ENCODE results near the gene DENND1A. TPM values are rescaled to one million over a fixed set of nuclear protein-coding genes. Genes with fewer than 3 reads are reported as not detected.

Gene DENND1A
- total and polyA plus RNA-seq, 2 of the 13 experiments (the other 11 are each of a cell fraction or from before 2014, with no cell fraction given): 14.8 to 30.1 TPM

DNA sequence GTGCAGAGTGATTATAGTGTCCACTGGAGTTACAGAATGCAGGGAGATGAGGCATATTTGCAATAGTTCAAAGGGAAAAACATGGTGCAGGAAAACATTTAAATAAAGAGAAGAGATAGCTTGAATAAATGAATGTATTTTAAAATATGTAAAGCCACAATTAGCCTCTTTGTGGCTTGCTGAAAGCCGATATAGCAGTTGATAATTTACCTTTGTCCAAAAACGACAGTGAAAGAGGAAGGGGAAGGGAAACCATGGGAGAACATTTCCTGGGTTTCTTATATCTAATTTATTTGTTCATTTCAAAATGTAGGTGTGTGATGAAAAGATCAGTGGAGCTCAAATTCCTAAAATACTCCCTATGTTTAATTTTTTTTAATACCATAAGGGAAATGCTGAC is 156.1 kb downstream of the DENND1A start:
- CTCF ChIA-PET (ENCODE audit: low intra/inter-chr PET ratio, low total read pairs): no interaction called here
- peaks cover 0 to 1% of the 10 kb centered on the region in 2 experiments; a peak in 2 of 5 replicates for H3K36me3 ChIP-seq (replicated peaks in 1 of 2; ENCODE audit: control insufficient read depth in 1 of 2, insufficient read depth in 2 of 2, low read length in 2 of 2)
- no peak for FAIRE-seq

More for the DNA sequence above, 156.1 kb downstream of the DENND1A start:
- Histone ChIP-seq H3K27me3 (ENCODE audit: control insufficient read depth in 1 of 2, insufficient read depth in 2 of 2, low read length in 2 of 2) (no peaks in the 10 kb centered on the region), H3K9me3 (ENCODE audit: low read length) (no peaks in the 10 kb centered on the region), H3K27ac (ENCODE audit: extremely low read length, insufficient read depth, low read length) (no peak overlapping the region), H3K4me3 (replicated peaks in 1 of 3; ENCODE audit: insufficient read depth in 1 of 3, low read depth in 2 of 3, low read length in 3 of 3) (no peak overlapping the region), H2AFZ (ENCODE audit: low read length) (no peak overlapping the region), H3K4me2 (ENCODE audit: low read depth, low read length) (no peak overlapping the region), H4K20me1 (ENCODE audit: insufficient read depth, low read length) (no peaks in the 10 kb centered on the region; the same call in 1 of the 2 replicates), H3K79me2 (ENCODE audit: insufficient read depth, low read length) (no peaks in the 10 kb centered on the region), H3K9ac (ENCODE audit: insufficient read depth, low read depth, low read length) (no peak overlapping the region), H3K4me1 (ENCODE audit: insufficient read depth, low read length) (peaks cover 10% of the 10 kb centered on the region)
- no TSS peak for BruUV-seq (replicated peaks)
- TF ChIP-seq ZNF138 (CRISPR knock-in tag; IDR thresholded peaks at IDR 0.05; ENCODE audit: low read depth) (no peak), ISL2 (CRISPR knock-in tag; IDR thresholded peaks at IDR 0.05) (no peak), ZNF354B (CRISPR knock-in tag; IDR thresholded peaks at IDR 0.05) (no peak), SOX6 (IDR thresholded peaks at IDR 0.05) (no peak), SOX6 (CRISPR knock-in tag; IDR thresholded peaks at IDR 0.05) (no peak), CBFB (CRISPR knock-in tag; IDR thresholded peaks at IDR 0.05) (no peak), PHF5A (CRISPR knock-in tag; IDR thresholded peaks at IDR 0.05; ENCODE audit: low read depth, unreplicated experiment) (no peak), ZNF282 (IDR thresholded peaks at IDR 0.05; ENCODE audit: partially characterized antibody) (no peak), PITX1 (CRISPR knock-in tag; IDR thresholded peaks at IDR 0.05) (no peak), ZNF225 (CRISPR knock-in tag; IDR thresholded peaks at IDR 0.05) (no peak), ZNF841 (CRISPR knock-in tag; IDR thresholded peaks at IDR 0.05; ENCODE audit: borderline replicate concordance) (no peak)
- TF ChIP-seq, protein P1, sequence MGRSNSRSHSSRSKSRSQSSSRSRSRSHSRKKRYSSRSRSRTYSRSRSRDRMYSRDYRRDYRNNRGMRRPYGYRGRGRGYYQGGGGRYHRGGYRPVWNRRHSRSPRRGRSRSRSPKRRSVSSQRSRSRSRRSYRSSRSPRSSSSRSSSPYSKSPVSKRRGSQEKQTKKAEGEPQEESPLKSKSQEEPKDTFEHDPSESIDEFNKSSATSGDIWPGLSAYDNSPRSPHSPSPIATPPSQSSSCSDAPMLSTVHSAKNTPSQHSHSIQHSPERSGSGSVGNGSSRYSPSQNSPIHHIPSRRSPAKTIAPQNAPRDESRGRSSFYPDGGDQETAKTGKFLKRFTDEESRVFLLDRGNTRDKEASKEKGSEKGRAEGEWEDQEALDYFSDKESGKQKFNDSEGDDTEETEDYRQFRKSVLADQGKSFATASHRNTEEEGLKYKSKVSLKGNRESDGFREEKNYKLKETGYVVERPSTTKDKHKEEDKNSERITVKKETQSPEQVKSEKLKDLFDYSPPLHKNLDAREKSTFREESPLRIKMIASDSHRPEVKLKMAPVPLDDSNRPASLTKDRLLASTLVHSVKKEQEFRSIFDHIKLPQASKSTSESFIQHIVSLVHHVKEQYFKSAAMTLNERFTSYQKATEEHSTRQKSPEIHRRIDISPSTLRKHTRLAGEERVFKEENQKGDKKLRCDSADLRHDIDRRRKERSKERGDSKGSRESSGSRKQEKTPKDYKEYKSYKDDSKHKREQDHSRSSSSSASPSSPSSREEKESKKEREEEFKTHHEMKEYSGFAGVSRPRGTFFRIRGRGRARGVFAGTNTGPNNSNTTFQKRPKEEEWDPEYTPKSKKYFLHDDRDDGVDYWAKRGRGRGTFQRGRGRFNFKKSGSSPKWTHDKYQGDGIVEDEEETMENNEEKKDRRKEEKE (IDR thresholded peaks at IDR 0.05): no peak
- TF ChIP-seq, protein P2, sequence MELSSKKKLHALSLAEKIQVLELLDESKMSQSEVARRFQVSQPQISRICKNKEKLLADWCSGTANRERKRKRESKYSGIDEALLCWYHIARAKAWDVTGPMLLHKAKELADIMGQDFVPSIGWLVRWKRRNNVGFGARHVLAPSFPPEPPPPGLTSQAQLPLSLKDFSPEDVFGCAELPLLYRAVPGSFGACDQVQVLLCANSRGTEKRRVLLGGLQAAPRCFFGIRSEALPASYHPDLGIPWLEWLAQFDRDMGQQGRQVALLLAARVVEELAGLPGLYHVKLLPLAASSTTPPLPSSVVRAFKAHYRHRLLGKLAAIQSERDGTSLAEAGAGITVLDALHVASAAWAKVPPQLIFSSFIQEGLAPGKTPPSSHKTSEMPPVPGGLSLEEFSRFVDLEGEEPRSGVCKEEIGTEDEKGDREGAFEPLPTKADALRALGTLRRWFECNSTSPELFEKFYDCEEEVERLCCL (CRISPR knock-in tag; IDR thresholded peaks at IDR 0.05; ENCODE audit: borderline replicate concordance): no peak
- TF ChIP-seq, protein P3, sequence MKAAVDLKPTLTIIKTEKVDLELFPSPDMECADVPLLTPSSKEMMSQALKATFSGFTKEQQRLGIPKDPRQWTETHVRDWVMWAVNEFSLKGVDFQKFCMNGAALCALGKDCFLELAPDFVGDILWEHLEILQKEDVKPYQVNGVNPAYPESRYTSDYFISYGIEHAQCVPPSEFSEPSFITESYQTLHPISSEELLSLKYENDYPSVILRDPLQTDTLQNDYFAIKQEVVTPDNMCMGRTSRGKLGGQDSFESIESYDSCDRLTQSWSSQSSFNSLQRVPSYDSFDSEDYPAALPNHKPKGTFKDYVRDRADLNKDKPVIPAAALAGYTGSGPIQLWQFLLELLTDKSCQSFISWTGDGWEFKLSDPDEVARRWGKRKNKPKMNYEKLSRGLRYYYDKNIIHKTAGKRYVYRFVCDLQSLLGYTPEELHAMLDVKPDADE (CRISPR knock-in tag; IDR thresholded peaks at IDR 0.05): no peak
- TF ChIP-seq, protein P4, sequence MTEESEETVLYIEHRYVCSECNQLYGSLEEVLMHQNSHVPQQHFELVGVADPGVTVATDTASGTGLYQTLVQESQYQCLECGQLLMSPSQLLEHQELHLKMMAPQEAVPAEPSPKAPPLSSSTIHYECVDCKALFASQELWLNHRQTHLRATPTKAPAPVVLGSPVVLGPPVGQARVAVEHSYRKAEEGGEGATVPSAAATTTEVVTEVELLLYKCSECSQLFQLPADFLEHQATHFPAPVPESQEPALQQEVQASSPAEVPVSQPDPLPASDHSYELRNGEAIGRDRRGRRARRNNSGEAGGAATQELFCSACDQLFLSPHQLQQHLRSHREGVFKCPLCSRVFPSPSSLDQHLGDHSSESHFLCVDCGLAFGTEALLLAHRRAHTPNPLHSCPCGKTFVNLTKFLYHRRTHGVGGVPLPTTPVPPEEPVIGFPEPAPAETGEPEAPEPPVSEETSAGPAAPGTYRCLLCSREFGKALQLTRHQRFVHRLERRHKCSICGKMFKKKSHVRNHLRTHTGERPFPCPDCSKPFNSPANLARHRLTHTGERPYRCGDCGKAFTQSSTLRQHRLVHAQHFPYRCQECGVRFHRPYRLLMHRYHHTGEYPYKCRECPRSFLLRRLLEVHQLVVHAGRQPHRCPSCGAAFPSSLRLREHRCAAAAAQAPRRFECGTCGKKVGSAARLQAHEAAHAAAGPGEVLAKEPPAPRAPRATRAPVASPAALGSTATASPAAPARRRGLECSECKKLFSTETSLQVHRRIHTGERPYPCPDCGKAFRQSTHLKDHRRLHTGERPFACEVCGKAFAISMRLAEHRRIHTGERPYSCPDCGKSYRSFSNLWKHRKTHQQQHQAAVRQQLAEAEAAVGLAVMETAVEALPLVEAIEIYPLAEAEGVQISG (CRISPR knock-in tag; IDR thresholded peaks at IDR 0.05): no peak
- in situ Hi-C loops (cut with HindIII; ENCODE audit: extremely low pct_ligation_motif_present, low pct_unique_long_range_greater_than_20kb) (no loop called here), intact Hi-C loops (cut with micrococcal nuclease; ENCODE audit: unreplicated experiment) (no loop called here)
- ATAC-seq (no peak), DNase-seq (ENCODE audit: low spot score) (no peak)
- 93% methylated on average over 2 of the region's 2 CpGs for WGBS (ENCODE audit: low lambda C conversion rate)
- POLR2A ChIA-PET: no interaction called here
